Measurements from ENCODE around the gene SMG6.

Gene SMG6

GRCh38 chr17:2197271-2197670, 106.3 kb downstream of the SMG6 start:
- DNase-seq = no peak

- DNase-seq = no peak
Measured at GRCh38 chr17:2195729-2196128, 107.9 kb downstream of the SMG6 start.

- DNase-seq = no peak
Measured at GRCh38 chr17:2194889-2195335, 108.7 kb downstream of the SMG6 start.

GRCh38 chr17:2192367-2193057, 111.1 kb downstream of the SMG6 start:
- DNase-seq = no peak

GRCh38 chr17:2191785-2192184, 111.8 kb downstream of the SMG6 start:
- DNase-seq = no peak

- no peak for DNase-seq
Measured at GRCh38 chr17:2191227-2191626, 112.4 kb downstream of the SMG6 start.

GRCh38 chr17:2190014-2190413, 113.6 kb downstream of the SMG6 start:
- no peak for DNase-seq

- no peak for DNase-seq
Measured at GRCh38 chr17:2188971-2189630, 114.5 kb downstream of the SMG6 start.

- no peak for DNase-seq
Measured at GRCh38 chr17:2187758-2188157, 115.8 kb downstream of the SMG6 start.

GRCh38 chr17:2186937-2187336, 116.6 kb downstream of the SMG6 start:
- no peak for DNase-seq

GRCh38 chr17:2184993-2185931, 118.3 kb downstream of the SMG6 start:
- DNase-seq = no peak

- DNase-seq = no peak
Measured at GRCh38 chr17:2183346-2183745, 120.2 kb downstream of the SMG6 start.

GRCh38 chr17:2181897-2182448, 121.6 kb downstream of the SMG6 start:
- DNase-seq = no peak

- peak; percentile 40 for DNase-seq
Measured at GRCh38 chr17:2181206-2181896, 122.2 kb downstream of the SMG6 start.

GRCh38 chr17:2180768-2181167, 122.8 kb downstream of the SMG6 start:
- no peak for DNase-seq

- DNase-seq = peak; percentile 95
Measured at GRCh38 chr17:2179615-2180295, 123.8 kb downstream of the SMG6 start.

GRCh38 chr17:2178798-2179501, 124.6 kb downstream of the SMG6 start:
- no peak for DNase-seq

GRCh38 chr17:2177235-2177811, 126.3 kb downstream of the SMG6 start:
- no peak for DNase-seq

GRCh38 chr17:2176499-2177169, 127.0 kb downstream of the SMG6 start:
- no peak for DNase-seq

- DNase-seq = no peak
Measured at GRCh38 chr17:2175294-2175628, 128.3 kb downstream of the SMG6 start.

Measured in NCI-H1092 (cell line).